HepG2 (cell line): ENCODE data around the gene KIAA0232. TPM values are rescaled to one million over a fixed set of nuclear protein-coding genes. Genes with fewer than 3 reads are reported as not detected.

Experiments
- ADNP ChIP-seq: sonication (generic); formaldehyde crosslinking; IDR thresholded peaks from 2 replicates; pipeline ENCODE4 v1.4.0; 2020; ENCODE audit warnings: missing genetic modification reagents
- ATAD3A ChIP-seq: sonication (generic); formaldehyde crosslinking; IDR thresholded peaks from 2 replicates; pipeline ENCODE4 v1.4.0; 2020; ENCODE audit warnings: missing genetic modification reagents
- CAMTA2 ChIP-seq: sonication (generic); formaldehyde crosslinking; IDR thresholded peaks from 2 replicates; pipeline ENCODE4 v1.4.0; 2020; ENCODE audit warnings: mild to moderate bottlenecking, missing genetic modification reagents, borderline replicate concordance
- ETS1 ChIP-seq: sonication (generic); formaldehyde crosslinking; IDR thresholded peaks from 2 replicates; pipeline ENCODE4 v1.4.0; 2020; ENCODE audit warnings: missing genetic modification reagents
- MED1 ChIP-seq: sonication (generic); formaldehyde crosslinking; IDR thresholded peaks from 2 replicates; pipeline ENCODE4 v1.4.0; 2020; ENCODE audit warnings: missing genetic modification reagents
- MLXIP ChIP-seq: sonication (generic); formaldehyde crosslinking; IDR thresholded peaks from 2 replicates; pipeline ENCODE4 v1.9.0; 2021; ENCODE audit warnings: missing genetic modification reagents, borderline replicate concordance
- NAIF1 ChIP-seq: sonication (generic); formaldehyde crosslinking; IDR thresholded peaks from 2 replicates; pipeline ENCODE4 v1.5.0; 2020; ENCODE audit warnings: mild to moderate bottlenecking, missing genetic modification reagents, borderline replicate concordance
- NPAS2 ChIP-seq: sonication (generic); formaldehyde crosslinking; IDR thresholded peaks from 2 replicates; pipeline ENCODE4 v1.8.0; 2022; ENCODE audit warnings: mild to moderate bottlenecking, missing genetic modification reagents, borderline replicate concordance
- NR2F6 ChIP-seq, 2 experiments: IDR thresholded peaks; 2 replicates each; pipeline ENCODE4 v1.6.1; 2016; ENCODE audit warnings: antibody characterized with exemption in 1 of 2, mild to moderate bottlenecking in 1 of 2
- RAD51 ChIP-seq: fragments of 450-650 bp; IDR thresholded peaks from 2 replicates; pipeline ENCODE4 v1.6.1; 2016; ENCODE audit warnings: borderline replicate concordance
- RELA ChIP-seq: sonication (generic); formaldehyde crosslinking; IDR thresholded peaks from 2 replicates; pipeline ENCODE4 v1.4.0; 2020; ENCODE audit warnings: missing genetic modification reagents
- RNF219 ChIP-seq: sonication (generic); formaldehyde crosslinking; IDR thresholded peaks from 2 replicates; pipeline ENCODE4 v1.5.0; 2020; ENCODE audit warnings: mild to moderate bottlenecking, missing genetic modification reagents
- SMC3 ChIP-seq: IDR thresholded peaks from 2 replicates; pipeline ENCODE4 v1.6.1; 2011; ENCODE audit warnings: low read length, improper control_type of control experiment
- TEAD2 ChIP-seq: sonication (generic); formaldehyde crosslinking; IDR thresholded peaks from 2 replicates; pipeline ENCODE4 v1.9.0; 2021; ENCODE audit warnings: missing genetic modification reagents
- TEF ChIP-seq: sonication (generic); formaldehyde crosslinking; IDR thresholded peaks from 2 replicates; pipeline ENCODE4 v1.5.0; 2020; ENCODE audit warnings: missing genetic modification reagents
- TIGD3 ChIP-seq: sonication (generic); formaldehyde crosslinking; IDR thresholded peaks from 2 replicates; pipeline ENCODE4 v1.5.1; 2020; ENCODE audit warnings: mild to moderate bottlenecking, missing genetic modification reagents, borderline replicate concordance
- XRCC5 ChIP-seq: fragments of 200-400 bp; formaldehyde crosslinking; optimal IDR thresholded peaks from 2 replicates; pipeline ENCODE3; 2017; ENCODE audit warnings: mild to moderate bottlenecking, low read length
- ZNF34 ChIP-seq: sonication (generic); formaldehyde crosslinking; IDR thresholded peaks from 2 replicates; pipeline ENCODE4 v1.4.0; 2020; ENCODE audit warnings: mild to moderate bottlenecking, missing genetic modification reagents, borderline replicate concordance
- ZNF740 ChIP-seq: sonication (generic); formaldehyde crosslinking; IDR thresholded peaks from 2 replicates; pipeline ENCODE4 v1.4.0; 2020; ENCODE audit warnings: missing genetic modification reagents
- polyA plus RNA-seq, 8 experiments: library from polyadenylated mRNA; depleted of rRNA in 3 of 8; stranded (reverse) in 7 of 8; unstranded in 1 of 8; fragments of >200 nt; fragmentation: Illumina TruSeq in 4 of 8; extraction: Trizol in 4 of 8; gene quantifications; 2 replicates each; pipeline versions ENCODE4 v1.2.1 to v1.2.3, GENCODE V29; 2011 to 2016; ENCODE audit warnings: low read depth in 4 of 8, missing spikeins in 1 of 8, mixed read lengths in 1 of 8; ENCODE audit not compliant: insufficient read depth in 1 of 8
- total RNA-seq, 5 experiments: library from RNA; depleted of rRNA; stranded (reverse); fragments of >200 nt; fragmentation: Illumina TruSeq; extraction: Trizol; gene quantifications; 2 replicates each; pipeline ENCODE4 v1.2.3, GENCODE V29; 2016; ENCODE audit warnings: low read depth in 1 of 5

Gene KIAA0232
- total and polyA plus RNA-seq, 2 of the 13 experiments (the other 11 are each of a cell fraction or from before 2014, with no cell fraction given), result 7.8 to 17.1 TPM

- no peak for TF ChIP-seq TEF (CRISPR knock-in tag)
- no peak for TF ChIP-seq NAIF1
- TF ChIP-seq XRCC5, result peak; percentile 55
- TF ChIP-seq NPAS2 (CRISPR knock-in tag), result no peak
- TF ChIP-seq ZNF740 (CRISPR knock-in tag), result no peak
- TF ChIP-seq ZNF34 (CRISPR knock-in tag), result no peak
- TF ChIP-seq TEAD2, result no peak
- TF ChIP-seq RELA (CRISPR knock-in tag), result no peak
- no peak; the same call in 1 of the 2 replicates for TF ChIP-seq RNF219 (CRISPR knock-in tag)
- TF ChIP-seq CAMTA2 (CRISPR knock-in tag), result no peak
- no peak for TF ChIP-seq ATAD3A (CRISPR knock-in tag)
- TF ChIP-seq ETS1 (CRISPR knock-in tag), result no peak
- TF ChIP-seq MED1 (CRISPR knock-in tag), result no peak
- no peak for TF ChIP-seq NR2F6 (IDR thresholded peaks at IDR 0.05)
- TF ChIP-seq NR2F6 (CRISPR knock-in tag; IDR thresholded peaks at IDR 0.05), result no peak
- TF ChIP-seq MLXIP (CRISPR knock-in tag), result 0 out of 2 replicates have a peak, but pooled peaks have one; percentile 24
- no peak for TF ChIP-seq SMC3
- no peak for TF ChIP-seq TIGD3 (CRISPR knock-in tag)
- TF ChIP-seq ADNP (CRISPR knock-in tag), result no peak
- no peak for TF ChIP-seq RAD51
Measured at GRCh38 chr4:6909113-6909969, 126.8 kb downstream of the KIAA0232 start, which contains the start of gene TBC1D14 (continued).
